Rectal smooth muscle tissue (tissue), 1 donor: ENCODE data around the gene LIN7C.

Source experiments
- H3K27ac ChIP-seq: one replicate; pipeline ENCODE4 v1.7.0; 2013; ENCODE audit warnings: low read depth, low read length, inconsistent platforms
- H3K27me3 ChIP-seq: one replicate; pipeline ENCODE4 v1.7.0; 2013; ENCODE audit warnings: low read length; ENCODE audit not compliant: control insufficient read depth, insufficient read depth
- H3K36me3 ChIP-seq: one replicate; pipeline ENCODE4 v1.7.0; 2013; ENCODE audit warnings: low read length; ENCODE audit not compliant: control insufficient read depth, insufficient read depth
- H3K4me1 ChIP-seq: one replicate; pipeline ENCODE4 v1.7.0; 2013; ENCODE audit warnings: low read length; ENCODE audit not compliant: control insufficient read depth, insufficient read depth
- H3K4me3 ChIP-seq: one replicate; pipeline ENCODE4 v1.7.0; 2013; ENCODE audit warnings: low read length
- H3K9ac ChIP-seq: one replicate; pipeline ENCODE4 v1.7.0; 2013; ENCODE audit warnings: low read length

Gene LIN7C

DNA sequence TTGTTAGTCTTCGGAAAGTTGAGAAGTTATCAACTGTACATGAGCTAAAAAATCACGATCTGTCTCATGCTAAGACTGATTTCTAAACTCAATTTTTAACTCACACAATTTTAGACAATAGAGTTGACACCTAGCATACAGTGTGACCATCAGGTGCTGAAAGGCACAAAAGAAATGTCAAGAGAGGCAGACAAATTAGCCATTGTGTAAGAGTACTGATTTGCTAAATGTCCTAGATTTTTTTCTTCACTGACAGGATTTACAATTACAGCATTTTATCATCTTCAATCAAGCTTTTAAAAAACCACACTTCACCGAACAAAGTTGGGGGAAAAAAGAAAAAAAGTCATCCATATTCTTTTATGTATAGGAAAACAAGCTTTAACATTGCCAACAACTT, 40.9 kb downstream of the LIN7C start:
- Histone ChIP-seq H3K27ac (peak overlapping the region; percentile 21), H3K4me1 (peaks cover 26% of the 10 kb centered on the region)

DNA sequence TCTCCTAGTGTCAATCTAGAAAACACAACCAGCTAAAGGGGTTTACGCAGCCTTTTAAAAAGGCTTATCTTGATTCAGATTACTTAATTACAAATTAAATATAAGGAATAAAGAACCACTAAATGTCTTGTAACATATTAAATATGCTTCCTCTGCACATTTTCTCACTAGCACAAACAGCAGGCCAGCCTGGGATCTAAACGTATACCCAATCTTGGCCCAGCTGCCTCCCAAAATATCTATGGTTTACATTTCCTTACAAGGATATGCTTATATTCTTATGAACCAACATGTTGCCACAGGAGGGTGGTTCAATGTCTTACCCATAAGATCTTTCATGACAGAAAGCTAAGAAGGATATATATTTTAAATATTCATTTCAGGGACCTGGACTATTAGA, 41.7 kb downstream of the LIN7C start:
- H3K4me1 ChIP-seq: peaks cover 24% of the 10 kb centered on the region
- H3K36me3 ChIP-seq: no peaks in the 10 kb centered on the region
- H3K27ac ChIP-seq: peak overlapping the region; percentile 21
- no peak overlapping the region for H3K4me3 ChIP-seq
- H3K27me3 ChIP-seq: no peaks in the 10 kb centered on the region
- H3K9ac ChIP-seq: no peak overlapping the region

More for the DNA sequence above, 40.9 kb downstream of the LIN7C start:
- H3K36me3 ChIP-seq: no peaks in the 10 kb centered on the region
- H3K27me3 ChIP-seq: no peaks in the 10 kb centered on the region
- H3K4me3 ChIP-seq: no peak overlapping the region
- no peak overlapping the region for H3K9ac ChIP-seq

DNA sequence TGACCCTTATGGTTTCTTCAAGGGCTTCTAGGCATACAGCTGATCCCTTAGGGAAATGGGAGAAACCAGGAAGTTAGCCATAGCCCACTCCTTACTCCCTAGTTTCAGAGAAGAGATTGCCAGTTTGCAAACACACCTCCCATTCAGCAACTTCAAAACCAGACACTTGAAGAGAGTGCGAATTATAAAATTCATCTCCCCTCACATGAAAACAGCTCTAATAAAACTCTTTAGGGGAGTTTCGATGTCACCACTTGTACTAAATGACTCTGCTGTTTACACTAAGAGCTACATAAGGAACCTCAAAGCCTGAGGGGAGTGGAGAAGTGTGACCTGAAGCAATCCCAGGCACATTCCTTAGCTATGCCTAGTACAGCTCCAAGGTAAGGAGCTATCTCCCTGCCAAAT, 42.3 kb downstream of the LIN7C start:
- peaks cover 24% of the 10 kb centered on the region for H3K4me1 ChIP-seq
- no peak overlapping the region for H3K4me3 ChIP-seq
- peak overlapping the region; percentile 61 for H3K27ac ChIP-seq
- no peak overlapping the region for H3K9ac ChIP-seq
- H3K36me3 ChIP-seq: no peaks in the 10 kb centered on the region
- H3K27me3 ChIP-seq: no peaks in the 10 kb centered on the region

DNA sequence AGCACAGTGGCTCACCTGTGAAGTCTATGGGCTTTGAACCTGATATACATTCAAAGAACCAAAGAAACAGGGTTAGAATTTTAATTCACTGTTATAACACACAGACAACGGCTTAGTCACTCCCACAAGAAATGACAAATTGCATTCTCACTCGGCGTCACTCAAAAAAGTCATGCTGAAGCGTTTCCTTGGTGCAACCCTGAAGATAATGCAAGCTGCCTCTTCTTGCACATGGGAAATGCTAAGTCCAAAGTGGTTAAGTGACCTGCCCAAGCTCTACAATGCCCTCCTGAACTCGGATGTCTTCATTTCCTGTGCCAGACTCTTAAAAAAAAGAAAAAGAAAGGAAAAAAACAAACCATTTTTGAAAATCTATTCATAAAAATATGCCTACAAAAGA, 44.0 kb downstream of the LIN7C start:
- peaks cover 24% of the 10 kb centered on the region for H3K4me1 ChIP-seq
- no peaks in the 10 kb centered on the region for H3K36me3 ChIP-seq
- H3K27me3 ChIP-seq: no peaks in the 10 kb centered on the region
- H3K4me3 ChIP-seq: no peak overlapping the region
- H3K9ac ChIP-seq: no peak overlapping the region
- H3K27ac ChIP-seq: no peak overlapping the region

DNA sequence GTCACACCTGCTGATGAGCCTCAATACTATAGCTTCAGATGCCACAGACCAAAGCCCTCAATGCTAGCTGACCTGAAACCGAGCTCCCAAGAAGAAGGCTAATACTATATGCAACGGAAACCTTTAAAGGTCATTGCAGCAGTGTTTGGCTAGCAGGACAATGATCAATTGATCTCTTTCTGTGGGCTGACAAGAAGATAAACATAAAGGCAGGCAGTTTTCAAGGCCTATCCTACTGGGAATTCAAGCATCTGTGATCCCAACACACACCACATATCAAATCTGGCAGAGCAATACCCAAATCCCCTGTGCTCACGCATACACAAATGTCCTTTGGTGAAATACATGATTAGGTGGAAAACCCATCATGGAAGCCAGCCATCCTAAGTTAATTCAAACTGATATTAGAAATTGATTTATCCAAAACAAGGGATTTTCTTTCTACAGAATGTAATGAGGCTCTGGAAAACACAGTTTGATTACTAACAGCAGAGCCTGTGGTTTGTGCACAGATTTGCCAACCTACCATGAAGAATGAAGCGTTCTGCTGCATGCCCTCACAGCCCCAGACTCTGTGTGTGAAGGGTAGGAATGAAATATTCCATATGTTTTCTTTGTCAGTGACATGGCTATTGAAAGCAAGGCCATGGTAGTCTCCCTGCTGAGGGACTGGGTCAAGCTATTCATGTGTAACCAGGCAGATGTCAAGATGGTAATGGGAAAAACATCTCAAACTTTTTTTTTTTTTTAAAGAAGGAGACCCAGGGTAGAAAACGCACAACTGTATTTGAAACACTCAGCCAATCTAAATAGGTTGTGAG, 46.2 kb downstream of the LIN7C start:
- Histone ChIP-seq H3K27me3 (no peaks in the 10 kb centered on the region), H3K27ac (no peak overlapping the region), H3K36me3 (no peaks in the 10 kb centered on the region), H3K4me1 (peaks cover 13% of the 10 kb centered on the region), H3K9ac (no peak overlapping the region), H3K4me3 (no peak overlapping the region)

DNA sequence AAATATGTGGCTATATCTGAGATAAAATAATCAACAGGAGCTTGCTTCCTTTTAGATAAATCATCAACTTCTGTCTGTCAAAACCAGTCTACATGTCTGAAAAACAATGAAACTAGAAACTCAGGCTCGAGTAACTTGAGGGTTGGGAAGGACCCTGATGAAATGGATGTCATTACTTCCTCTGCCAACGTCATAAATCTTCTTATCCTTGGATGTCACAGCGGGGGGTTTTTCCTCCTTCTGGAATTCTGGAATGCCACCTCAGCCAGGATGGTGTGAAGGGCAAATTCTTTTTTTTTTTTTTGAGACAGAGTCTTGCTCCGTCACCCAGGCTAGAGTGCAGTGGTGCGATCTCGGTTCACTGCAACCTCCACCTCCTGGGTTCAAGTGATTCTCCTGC, 47.4 kb downstream of the LIN7C start:
- Histone ChIP-seq H3K36me3 (no peaks in the 10 kb centered on the region), H3K4me3 (no peak overlapping the region), H3K4me1 (peaks cover 9% of the 10 kb centered on the region), H3K9ac (no peak overlapping the region), H3K27me3 (no peaks in the 10 kb centered on the region), H3K27ac (no peak overlapping the region)

DNA sequence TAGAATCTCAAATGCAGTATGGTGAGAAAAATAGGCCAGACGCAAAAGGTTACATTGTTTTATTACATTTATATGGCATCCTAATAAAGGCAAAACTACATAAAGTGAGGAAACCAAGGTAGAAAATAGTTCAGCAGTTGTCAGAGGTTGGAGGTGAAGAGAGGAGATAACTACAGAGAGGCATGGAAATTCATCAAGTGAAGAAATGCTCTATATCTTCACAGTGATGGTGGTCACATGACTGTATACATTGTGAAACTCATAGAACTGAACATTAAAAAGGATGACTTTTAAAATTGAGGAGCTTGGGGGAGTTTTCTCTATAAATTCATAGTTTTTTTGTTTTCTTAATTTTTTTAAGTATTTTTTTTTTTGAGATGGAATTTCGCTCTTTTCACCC, 48.4 kb downstream of the LIN7C start:
- Histone ChIP-seq H3K4me1 (peaks cover 3% of the 10 kb centered on the region), H3K9ac (no peak overlapping the region), H3K36me3 (no peaks in the 10 kb centered on the region), H3K27ac (no peak overlapping the region), H3K4me3 (no peak overlapping the region), H3K27me3 (no peaks in the 10 kb centered on the region)

DNA sequence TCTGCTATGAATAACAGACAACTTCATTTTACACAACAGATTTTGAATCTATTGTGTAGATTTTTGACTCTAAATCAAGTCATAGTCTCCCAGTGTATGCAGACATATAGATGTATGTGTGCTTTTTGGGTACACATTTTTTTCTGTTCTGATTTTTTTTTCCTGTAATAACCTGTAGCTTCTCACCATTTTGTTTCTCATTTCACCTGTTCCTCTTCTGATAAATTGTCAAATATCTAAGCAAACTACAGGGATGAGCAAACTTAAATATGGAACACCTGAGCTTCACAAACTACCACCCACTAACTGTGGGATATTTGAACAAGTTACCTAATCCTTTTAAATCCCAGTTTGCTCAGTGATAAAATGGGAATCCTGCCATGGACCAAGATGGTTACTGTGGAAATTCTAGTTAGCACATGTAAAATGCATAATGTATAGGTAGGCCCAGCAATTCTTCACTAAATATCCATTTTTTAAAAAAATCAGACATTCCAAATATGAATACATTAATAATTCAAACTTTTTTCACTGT, 49.7 kb downstream of the LIN7C start:
- Histone ChIP-seq H3K4me3 (no peak overlapping the region), H3K36me3 (no peaks in the 10 kb centered on the region), H3K27ac (no peak overlapping the region), H3K27me3 (no peaks in the 10 kb centered on the region), H3K9ac (no peak overlapping the region), H3K4me1 (peaks cover 3% of the 10 kb centered on the region)

DNA sequence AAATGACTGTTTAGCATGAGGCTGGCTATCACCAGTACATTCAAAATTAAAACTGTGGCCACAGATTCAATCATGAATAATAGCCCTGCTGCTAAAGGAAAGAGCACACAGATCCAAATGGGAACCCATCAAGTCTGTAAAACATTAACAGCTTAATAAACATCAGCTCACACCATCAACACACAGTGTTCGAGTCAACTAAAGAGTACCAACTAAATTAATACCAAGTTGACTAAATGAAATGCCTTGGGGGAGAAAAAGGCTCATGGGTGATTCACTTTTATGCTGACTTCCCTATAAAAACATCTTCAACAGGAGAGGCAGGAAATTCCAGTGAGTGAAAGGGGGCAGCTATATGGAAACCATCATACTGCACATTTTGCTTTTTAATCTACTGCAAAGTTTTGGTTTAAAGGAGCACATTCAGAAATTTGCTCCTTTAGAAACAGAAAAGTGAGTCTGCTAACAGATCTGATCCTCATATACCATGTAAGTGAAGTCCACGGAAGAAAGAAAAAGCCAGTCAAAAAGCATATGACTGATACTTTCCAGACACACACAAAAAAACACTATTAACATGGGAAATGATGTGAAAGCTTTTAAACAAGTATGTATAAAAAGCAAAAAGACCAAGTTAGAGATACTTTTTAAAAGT, 50.3 kb downstream of the LIN7C start:
- H3K4me1 ChIP-seq: peaks cover 3% of the 10 kb centered on the region
- no peaks in the 10 kb centered on the region for H3K27me3 ChIP-seq
- no peak overlapping the region for H3K4me3 ChIP-seq
- H3K27ac ChIP-seq: no peak overlapping the region
- no peak overlapping the region for H3K9ac ChIP-seq
- H3K36me3 ChIP-seq: no peaks in the 10 kb centered on the region

DNA sequence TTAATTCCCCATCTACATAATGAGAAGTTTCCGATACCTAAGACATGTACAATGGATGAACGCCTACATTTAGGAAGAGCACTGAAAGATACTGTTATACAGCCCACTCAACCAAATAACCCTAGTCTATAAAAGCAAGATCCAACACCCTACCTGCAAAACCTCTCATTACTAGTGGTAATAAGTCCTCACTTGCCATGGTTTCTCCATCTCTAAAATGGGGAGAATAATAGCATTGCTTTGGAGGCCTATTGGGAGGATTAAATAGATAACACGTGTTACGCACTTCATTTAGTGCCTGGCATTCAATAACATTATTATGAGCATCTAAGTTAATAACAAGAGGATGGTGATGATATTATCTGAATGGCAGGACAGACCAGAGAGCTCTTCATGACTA, 50.9 kb downstream of the LIN7C start:
- Histone ChIP-seq H3K4me3 (no peak overlapping the region), H3K27me3 (no peaks in the 10 kb centered on the region), H3K36me3 (no peaks in the 10 kb centered on the region), H3K4me1 (peaks cover 3% of the 10 kb centered on the region), H3K27ac (no peak overlapping the region), H3K9ac (no peak overlapping the region)

DNA sequence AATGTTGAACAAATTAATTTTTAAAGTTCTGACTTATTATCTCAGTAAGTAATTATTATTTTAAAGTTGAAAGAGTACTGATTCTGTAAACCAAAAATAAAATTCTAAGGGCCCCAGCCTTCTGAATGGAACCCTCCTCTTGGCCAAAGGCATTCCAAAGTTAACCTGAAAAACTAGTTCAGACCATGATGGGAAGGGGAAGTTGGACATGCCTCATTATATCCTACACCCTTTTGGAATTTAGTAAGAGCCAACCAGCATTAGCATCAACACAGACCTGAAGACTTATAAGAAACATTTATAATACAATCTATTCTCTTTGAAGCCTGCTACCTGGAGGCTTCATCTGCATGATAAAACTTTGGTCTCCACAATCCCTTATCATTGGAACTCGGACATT, 52.9 kb downstream of the LIN7C start:
- Histone ChIP-seq H3K36me3 (no peaks in the 10 kb centered on the region), H3K4me1 (no peaks in the 10 kb centered on the region)

DNA sequence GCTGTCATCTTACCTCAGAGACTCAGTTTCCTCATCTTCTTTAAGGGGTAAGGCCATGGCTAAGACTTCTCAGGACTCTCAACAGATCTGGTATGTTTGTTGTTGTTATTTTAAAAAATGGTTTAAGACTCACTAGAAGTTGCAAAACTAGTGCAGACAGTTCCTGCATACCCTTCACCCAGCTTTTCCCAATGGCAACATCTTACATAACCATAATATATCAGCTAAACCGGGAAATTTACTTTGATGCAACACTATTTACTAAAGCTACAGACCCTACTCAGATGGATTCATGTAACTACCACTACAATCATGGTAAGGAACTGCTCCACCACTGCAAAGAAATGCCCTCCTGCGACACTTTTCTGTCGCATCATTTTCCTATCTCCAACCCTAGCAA, 54.4 kb downstream of the LIN7C start:
- H3K4me3 ChIP-seq: no peak overlapping the region
- H3K27me3 ChIP-seq: no peaks in the 10 kb centered on the region
- H3K36me3 ChIP-seq: no peaks in the 10 kb centered on the region
- H3K27ac ChIP-seq: no peak overlapping the region
- no peaks in the 10 kb centered on the region for H3K4me1 ChIP-seq
- H3K9ac ChIP-seq: no peak overlapping the region

More for the DNA sequence above, 52.9 kb downstream of the LIN7C start:
- H3K4me3 ChIP-seq: no peak overlapping the region
- H3K27ac ChIP-seq: no peak overlapping the region
- H3K9ac ChIP-seq: no peak overlapping the region
- H3K27me3 ChIP-seq: no peaks in the 10 kb centered on the region
